HG03097 (cell line): ENCODE results near the gene NELL1.

Experiments used
- ATAC-seq: cut with Tn5 transposase; IDR thresholded peaks from one replicate; pipeline ENCODE4 v1.9.1; 2021; ENCODE audit not compliant: unreplicated experiment, low FRiP score

Gene NELL1

GRCh38 chr11:20864628-20865027 is 195.2 kb downstream of the NELL1 start:
- no peak for ATAC-seq

- ATAC-seq, result no peak
Measured at GRCh38 chr11:20865161-20865560, 195.8 kb downstream of the NELL1 start.

- no peak for ATAC-seq
Measured at GRCh38 chr11:20869123-20869522, 199.7 kb downstream of the NELL1 start.

- no peak for ATAC-seq
Measured at GRCh38 chr11:20873054-20873453, 203.7 kb downstream of the NELL1 start.

- no peak for ATAC-seq
Measured at GRCh38 chr11:20874358-20874757, 205.0 kb downstream of the NELL1 start.

- no peak for ATAC-seq
Measured at GRCh38 chr11:20875889-20876288, 206.5 kb downstream of the NELL1 start.

GRCh38 chr11:20876738-20877137 is 207.4 kb downstream of the NELL1 start:
- no peak for ATAC-seq

- no peak for ATAC-seq
Measured at GRCh38 chr11:20880094-20880493, 210.7 kb downstream of the NELL1 start.

- no peak for ATAC-seq
Measured at GRCh38 chr11:20881328-20882079, 212.1 kb downstream of the NELL1 start.

GRCh38 chr11:20887137-20887536 is 217.8 kb downstream of the NELL1 start:
- ATAC-seq, result no peak

- no peak for ATAC-seq
Measured at GRCh38 chr11:20894296-20894695, 224.9 kb downstream of the NELL1 start.

GRCh38 chr11:20909995-20910726 is 240.8 kb downstream of the NELL1 start:
- no peak for ATAC-seq

- ATAC-seq, result no peak
Measured at GRCh38 chr11:20910733-20911132, 241.3 kb downstream of the NELL1 start.

- no peak for ATAC-seq
Measured at GRCh38 chr11:20912065-20912821, 242.9 kb downstream of the NELL1 start.

GRCh38 chr11:20912922-20913512 is 243.6 kb downstream of the NELL1 start:
- no peak for ATAC-seq

- ATAC-seq, result no peak
Measured at GRCh38 chr11:20917306-20917705, 247.9 kb downstream of the NELL1 start.

- no peak for ATAC-seq
Measured at GRCh38 chr11:20926799-20927540, 257.6 kb downstream of the NELL1 start.

- ATAC-seq, result no peak
Measured at GRCh38 chr11:20931029-20931428, 261.6 kb downstream of the NELL1 start.

- ATAC-seq, result no peak
Measured at GRCh38 chr11:20933086-20933485, 263.7 kb downstream of the NELL1 start.

GRCh38 chr11:20933958-20934357 is 264.6 kb downstream of the NELL1 start:
- ATAC-seq, result no peak
